ENCODE data around the gene PTRHD1. TPM values are rescaled to one million over a fixed set of nuclear protein-coding genes. Genes with fewer than 3 reads are reported as not detected.

Gene PTRHD1
- total RNA-seq, 1 experiment from 2014 or later = 39.2 TPM

DNA sequence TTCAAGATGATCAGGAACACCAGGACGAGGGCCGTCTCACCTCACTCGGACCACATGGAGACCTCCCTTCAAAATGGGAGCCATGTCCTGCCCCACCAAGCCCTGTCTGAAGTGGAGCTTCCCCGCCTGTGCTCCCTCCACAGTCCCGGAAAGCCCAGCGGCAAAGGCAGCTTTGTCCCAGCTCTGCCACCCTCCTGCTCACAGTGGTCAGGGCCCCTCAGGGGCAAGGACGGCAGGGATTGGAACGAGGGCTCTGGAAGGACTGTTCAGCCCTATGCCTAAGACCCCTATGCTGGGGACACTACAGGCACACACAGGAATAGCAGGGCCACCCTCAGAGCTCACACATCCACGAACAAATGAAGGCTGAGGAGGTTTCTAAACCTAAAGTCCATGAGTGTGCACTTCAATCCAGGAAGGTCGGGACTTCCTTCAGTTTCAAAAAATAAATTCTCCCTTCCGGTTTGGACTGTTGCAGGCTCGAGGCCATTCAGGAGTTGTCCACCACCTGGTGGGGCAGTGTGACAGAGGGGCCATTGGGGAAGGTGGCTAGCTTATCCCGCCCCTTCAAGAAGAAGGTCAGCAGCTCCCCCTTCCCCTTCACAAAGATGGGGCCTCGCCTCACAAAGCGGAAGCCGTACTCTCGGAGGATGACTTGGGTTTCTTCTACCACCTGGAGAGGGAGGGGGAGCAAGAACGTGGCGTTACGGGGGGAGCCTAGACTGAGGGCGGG, 26.4 kb upstream of the PTRHD1 start:
- no peaks in the 10 kb centered on the region for H3K9me3 Mint-ChIP-seq
- H3K36me3 Mint-ChIP-seq = peaks cover 83% of the 10 kb centered on the region
- no peak for TF ChIP-seq STAT6 (CRISPR knock-in tag; conservative IDR thresholded peaks at IDR 0.05; ENCODE audit: low read depth)
- TF ChIP-seq IRF1 (CRISPR knock-in tag; IDR thresholded peaks at IDR 0.05) = no peak
- no peak for TF ChIP-seq JUN (CRISPR knock-in tag; IDR thresholded peaks at IDR 0.05)
- no peak for TF ChIP-seq FOXK1 (CRISPR knock-in tag; IDR thresholded peaks at IDR 0.05)
- TF ChIP-seq NFYB (CRISPR knock-in tag; conservative IDR thresholded peaks at IDR 0.05; ENCODE audit: low read depth) = no peak
- TF ChIP-seq SMAD3 (CRISPR knock-in tag; IDR thresholded peaks at IDR 0.05; ENCODE audit: borderline replicate concordance) = no peak
- TF ChIP-seq ZBTB43 (CRISPR knock-in tag; IDR thresholded peaks at IDR 0.05) = no peak
- no peak for TF ChIP-seq AFF4 (CRISPR knock-in tag; IDR thresholded peaks at IDR 0.05; ENCODE audit: borderline replicate concordance)
- no peak for TF ChIP-seq FOXJ3 (CRISPR knock-in tag; IDR thresholded peaks at IDR 0.05; ENCODE audit: borderline replicate concordance)
- TF ChIP-seq ZNF121 (CRISPR knock-in tag; IDR thresholded peaks at IDR 0.05) = no peak
- ATAC-seq (no peak), DNase-seq (ENCODE audit: low spot score) (no peak)
- no peak overlapping the region for H3K4me3 Mint-ChIP-seq
- H3K27ac Mint-ChIP-seq = peak overlapping the region; percentile 57
- POLR2A ChIA-PET = interaction anchor here (0.7 kb wide), 1 partner anchor 410 kb away, joined by 3 read pairs; no protein-coding TSS in a partner anchor
- CTCF ChIA-PET = interaction anchor here (0.6 to 1.9 kb wide), 3 partner anchors 8 to 227 kb away, joined by 3 to 5 read pairs (median 3); no protein-coding TSS in a partner anchor
- H3K4me1 Mint-ChIP-seq = peaks cover 30% of the 10 kb centered on the region
- H3K27me3 Mint-ChIP-seq (ENCODE audit: low read depth) = no peaks in the 10 kb centered on the region

GRCh38 chr2:24818721-24819167, 25.6 kb upstream of the PTRHD1 start:
- no peaks in the 10 kb centered on the region for H3K27me3 Mint-ChIP-seq (ENCODE audit: low read depth)
- H3K27ac Mint-ChIP-seq = no peak overlapping the region; the same call in 1 of the 2 replicates
- peaks cover 81% of the 10 kb centered on the region for H3K36me3 Mint-ChIP-seq
- ATAC-seq = no peak
- DNase-seq (ENCODE audit: low spot score) = no peak
- H3K9me3 Mint-ChIP-seq = no peaks in the 10 kb centered on the region
- ChIA-PET POLR2A (no interaction called here), CTCF (interaction anchor here (1.9 kb wide), 1 partner anchor 9 kb away, joined by 5 read pairs; no protein-coding TSS in a partner anchor)
- no peak overlapping the region for H3K4me3 Mint-ChIP-seq
- TF ChIP-seq HMGA2 (CRISPR knock-in tag; IDR thresholded peaks at IDR 0.05) = no peak
- TF ChIP-seq, protein P1, sequence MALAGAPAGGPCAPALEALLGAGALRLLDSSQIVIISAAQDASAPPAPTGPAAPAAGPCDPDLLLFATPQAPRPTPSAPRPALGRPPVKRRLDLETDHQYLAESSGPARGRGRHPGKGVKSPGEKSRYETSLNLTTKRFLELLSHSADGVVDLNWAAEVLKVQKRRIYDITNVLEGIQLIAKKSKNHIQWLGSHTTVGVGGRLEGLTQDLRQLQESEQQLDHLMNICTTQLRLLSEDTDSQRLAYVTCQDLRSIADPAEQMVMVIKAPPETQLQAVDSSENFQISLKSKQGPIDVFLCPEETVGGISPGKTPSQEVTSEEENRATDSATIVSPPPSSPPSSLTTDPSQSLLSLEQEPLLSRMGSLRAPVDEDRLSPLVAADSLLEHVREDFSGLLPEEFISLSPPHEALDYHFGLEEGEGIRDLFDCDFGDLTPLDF (CRISPR knock-in tag; IDR thresholded peaks at IDR 0.05) = no peak
- TF ChIP-seq, protein P2, sequence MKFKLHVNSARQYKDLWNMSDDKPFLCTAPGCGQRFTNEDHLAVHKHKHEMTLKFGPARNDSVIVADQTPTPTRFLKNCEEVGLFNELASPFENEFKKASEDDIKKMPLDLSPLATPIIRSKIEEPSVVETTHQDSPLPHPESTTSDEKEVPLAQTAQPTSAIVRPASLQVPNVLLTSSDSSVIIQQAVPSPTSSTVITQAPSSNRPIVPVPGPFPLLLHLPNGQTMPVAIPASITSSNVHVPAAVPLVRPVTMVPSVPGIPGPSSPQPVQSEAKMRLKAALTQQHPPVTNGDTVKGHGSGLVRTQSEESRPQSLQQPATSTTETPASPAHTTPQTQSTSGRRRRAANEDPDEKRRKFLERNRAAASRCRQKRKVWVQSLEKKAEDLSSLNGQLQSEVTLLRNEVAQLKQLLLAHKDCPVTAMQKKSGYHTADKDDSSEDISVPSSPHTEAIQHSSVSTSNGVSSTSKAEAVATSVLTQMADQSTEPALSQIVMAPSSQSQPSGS (CRISPR knock-in tag; IDR thresholded peaks at IDR 0.05; ENCODE audit: borderline replicate concordance, low read depth) = no peak
- TF ChIP-seq NFE2L1 (CRISPR knock-in tag; IDR thresholded peaks at IDR 0.05) = no peak
- H3K4me1 Mint-ChIP-seq = peaks cover 34% of the 10 kb centered on the region
